ENCODE data around the gene FOXP1.

The FOXP1 gene

GRCh38 chr3:71408903-71409302 is 174.6 kb downstream of the FOXP1 start:
- Mint-ChIP-seq H3K4me3 (no peak overlapping the region), H3K27me3 (no peaks in the 10 kb centered on the region), H3K36me3 (ENCODE audit: low read depth) (peaks cover 3% of the 10 kb centered on the region), H3K4me1 (ENCODE audit: low read depth) (peaks cover 85% of the 10 kb centered on the region), H3K9me3 (no peaks in the 10 kb centered on the region), H3K27ac (peak overlapping the region; percentile 26)

- H3K36me3 Mint-ChIP-seq (ENCODE audit: low read depth) = peaks cover 3% of the 10 kb centered on the region
- no peak overlapping the region for H3K27ac Mint-ChIP-seq
- peaks cover 81% of the 10 kb centered on the region for H3K4me1 Mint-ChIP-seq (ENCODE audit: low read depth)
- H3K9me3 Mint-ChIP-seq = no peaks in the 10 kb centered on the region
- H3K27me3 Mint-ChIP-seq = no peaks in the 10 kb centered on the region
- no peak overlapping the region for H3K4me3 Mint-ChIP-seq
These were observed 175.7 kb downstream of the FOXP1 start for GRCh38 chr3:71407823-71408222.

GRCh38 chr3:71406972-71407810 is 176.3 kb downstream of the FOXP1 start:
- Mint-ChIP-seq H3K4me1 (ENCODE audit: low read depth) (peaks cover 81% of the 10 kb centered on the region), H3K27ac (no peak overlapping the region), H3K4me3 (no peak overlapping the region), H3K27me3 (no peaks in the 10 kb centered on the region), H3K9me3 (no peaks in the 10 kb centered on the region), H3K36me3 (ENCODE audit: low read depth) (peaks cover 3% of the 10 kb centered on the region)

- Mint-ChIP-seq H3K27me3 (no peaks in the 10 kb centered on the region), H3K4me1 (ENCODE audit: low read depth) (peaks cover 88% of the 10 kb centered on the region), H3K9me3 (no peaks in the 10 kb centered on the region), H3K27ac (peak overlapping the region; percentile 5), H3K4me3 (no peak overlapping the region), H3K36me3 (ENCODE audit: low read depth) (peaks cover 3% of the 10 kb centered on the region)
These were observed 180.6 kb downstream of the FOXP1 start for GRCh38 chr3:71402911-71403310.

- peak overlapping the region; percentile 13 for H3K27ac Mint-ChIP-seq
- no peak overlapping the region for H3K4me3 Mint-ChIP-seq
- H3K4me1 Mint-ChIP-seq (ENCODE audit: low read depth) = peaks cover 88% of the 10 kb centered on the region
- H3K27me3 Mint-ChIP-seq = no peaks in the 10 kb centered on the region
- no peaks in the 10 kb centered on the region for H3K9me3 Mint-ChIP-seq
- H3K36me3 Mint-ChIP-seq (ENCODE audit: low read depth) = peaks cover 3% of the 10 kb centered on the region
These were observed 181.2 kb downstream of the FOXP1 start for GRCh38 chr3:71402280-71402679.

- peaks cover 88% of the 10 kb centered on the region for H3K4me1 Mint-ChIP-seq (ENCODE audit: low read depth)
- peak overlapping the region; percentile 56 for H3K27ac Mint-ChIP-seq
- H3K27me3 Mint-ChIP-seq = no peaks in the 10 kb centered on the region
- no peaks in the 10 kb centered on the region for H3K9me3 Mint-ChIP-seq
- H3K4me3 Mint-ChIP-seq = peak overlapping the region; percentile 1
- H3K36me3 Mint-ChIP-seq (ENCODE audit: low read depth) = peaks cover 3% of the 10 kb centered on the region
These were observed 181.8 kb downstream of the FOXP1 start for GRCh38 chr3:71401695-71402231.

- peak overlapping the region; percentile 24 for H3K4me3 Mint-ChIP-seq
- H3K36me3 Mint-ChIP-seq (ENCODE audit: low read depth) = peaks cover 2% of the 10 kb centered on the region
- no peaks in the 10 kb centered on the region for H3K9me3 Mint-ChIP-seq
- no peaks in the 10 kb centered on the region for H3K27me3 Mint-ChIP-seq
- peaks cover 88% of the 10 kb centered on the region for H3K4me1 Mint-ChIP-seq (ENCODE audit: low read depth)
- peak overlapping the region; percentile 71 for H3K27ac Mint-ChIP-seq
These were observed 182.5 kb downstream of the FOXP1 start for GRCh38 chr3:71400986-71401451.

GRCh38 chr3:71399478-71399877 is 184.1 kb downstream of the FOXP1 start:
- peak overlapping the region; percentile 17 for H3K4me3 Mint-ChIP-seq
- H3K27me3 Mint-ChIP-seq = no peaks in the 10 kb centered on the region
- H3K27ac Mint-ChIP-seq = peak overlapping the region; percentile 53
- H3K4me1 Mint-ChIP-seq (ENCODE audit: low read depth) = peaks cover 89% of the 10 kb centered on the region
- H3K36me3 Mint-ChIP-seq (ENCODE audit: low read depth) = no peaks in the 10 kb centered on the region
- H3K9me3 Mint-ChIP-seq = no peaks in the 10 kb centered on the region

- Mint-ChIP-seq H3K27me3 (no peaks in the 10 kb centered on the region), H3K9me3 (no peaks in the 10 kb centered on the region), H3K36me3 (ENCODE audit: low read depth) (no peaks in the 10 kb centered on the region), H3K27ac (peak overlapping the region; percentile 86), H3K4me1 (ENCODE audit: low read depth) (peaks cover 96% of the 10 kb centered on the region), H3K4me3 (peak overlapping the region; percentile 74)
These were observed 185.2 kb downstream of the FOXP1 start for GRCh38 chr3:71398157-71398836.

GRCh38 chr3:71397726-71398125 is 185.8 kb downstream of the FOXP1 start:
- Mint-ChIP-seq H3K27me3 (no peaks in the 10 kb centered on the region), H3K4me1 (ENCODE audit: low read depth) (peaks cover 95% of the 10 kb centered on the region), H3K36me3 (ENCODE audit: low read depth) (no peaks in the 10 kb centered on the region), H3K4me3 (peak overlapping the region; percentile 74), H3K9me3 (no peaks in the 10 kb centered on the region), H3K27ac (peak overlapping the region; percentile 86)

GRCh38 chr3:71397046-71397445 is 186.5 kb downstream of the FOXP1 start:
- H3K4me3 Mint-ChIP-seq = peak overlapping the region; percentile 74
- peaks cover 95% of the 10 kb centered on the region for H3K4me1 Mint-ChIP-seq (ENCODE audit: low read depth)
- peak overlapping the region; percentile 86 for H3K27ac Mint-ChIP-seq
- H3K36me3 Mint-ChIP-seq (ENCODE audit: low read depth) = no peaks in the 10 kb centered on the region
- H3K27me3 Mint-ChIP-seq = no peaks in the 10 kb centered on the region
- H3K9me3 Mint-ChIP-seq = no peaks in the 10 kb centered on the region

- Mint-ChIP-seq H3K27ac (peak overlapping the region; percentile 74), H3K36me3 (ENCODE audit: low read depth) (no peaks in the 10 kb centered on the region), H3K9me3 (no peaks in the 10 kb centered on the region), H3K4me3 (no peak overlapping the region), H3K27me3 (no peaks in the 10 kb centered on the region), H3K4me1 (ENCODE audit: low read depth) (peaks cover 95% of the 10 kb centered on the region)
These were observed 187.4 kb downstream of the FOXP1 start for GRCh38 chr3:71395927-71396695.

GRCh38 chr3:71395470-71395869 is 188.1 kb downstream of the FOXP1 start:
- H3K27me3 Mint-ChIP-seq = no peaks in the 10 kb centered on the region
- peak overlapping the region; percentile 67 for H3K27ac Mint-ChIP-seq
- H3K4me1 Mint-ChIP-seq (ENCODE audit: low read depth) = peaks cover 95% of the 10 kb centered on the region
- H3K9me3 Mint-ChIP-seq = no peaks in the 10 kb centered on the region
- H3K4me3 Mint-ChIP-seq = no peak overlapping the region
- no peaks in the 10 kb centered on the region for H3K36me3 Mint-ChIP-seq (ENCODE audit: low read depth)

- H3K27me3 Mint-ChIP-seq = no peaks in the 10 kb centered on the region
- no peaks in the 10 kb centered on the region for H3K9me3 Mint-ChIP-seq
- H3K36me3 Mint-ChIP-seq (ENCODE audit: low read depth) = no peaks in the 10 kb centered on the region
- H3K4me1 Mint-ChIP-seq (ENCODE audit: low read depth) = peaks cover 92% of the 10 kb centered on the region
- no peak overlapping the region for H3K4me3 Mint-ChIP-seq
- H3K27ac Mint-ChIP-seq = peak overlapping the region; percentile 80
These were observed 189.8 kb downstream of the FOXP1 start for GRCh38 chr3:71393745-71394144.
